ENCODE results near the gene CCDC169.

Gene CCDC169

GRCh38 chr13:36242761-36243160 lies 54.9 kb downstream of the CCDC169 start:
- DNase-seq = no peak

GRCh38 chr13:36231236-36231635 lies 66.4 kb downstream of the CCDC169 start:
- DNase-seq = no peak

DNA sequence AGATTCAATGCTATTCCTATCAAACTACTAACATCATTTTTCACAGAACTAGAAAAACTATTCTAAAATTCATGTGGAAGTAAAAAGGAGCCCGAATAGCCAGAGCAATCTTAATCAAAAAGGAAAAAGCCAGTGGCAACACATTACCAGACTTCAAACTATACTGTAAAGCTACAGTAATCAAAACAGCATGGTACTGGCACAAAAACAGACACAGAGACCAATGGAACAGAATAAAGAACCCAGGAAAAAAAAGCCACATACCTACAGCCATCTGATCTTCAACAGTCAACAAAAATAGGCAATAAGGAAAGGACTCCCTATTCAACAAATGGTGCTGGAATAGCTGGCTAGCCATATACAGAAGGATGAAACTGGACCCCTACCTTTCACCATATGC lies 72.9 kb downstream of the CCDC169 start:
- no peak for DNase-seq

- no peak for DNase-seq
These were observed 77.7 kb downstream of the CCDC169 start for GRCh38 chr13:36219883-36220282.

- DNase-seq = no peak
These were observed 80.2 kb downstream of the CCDC169 start for GRCh38 chr13:36217456-36217855.

DNA sequence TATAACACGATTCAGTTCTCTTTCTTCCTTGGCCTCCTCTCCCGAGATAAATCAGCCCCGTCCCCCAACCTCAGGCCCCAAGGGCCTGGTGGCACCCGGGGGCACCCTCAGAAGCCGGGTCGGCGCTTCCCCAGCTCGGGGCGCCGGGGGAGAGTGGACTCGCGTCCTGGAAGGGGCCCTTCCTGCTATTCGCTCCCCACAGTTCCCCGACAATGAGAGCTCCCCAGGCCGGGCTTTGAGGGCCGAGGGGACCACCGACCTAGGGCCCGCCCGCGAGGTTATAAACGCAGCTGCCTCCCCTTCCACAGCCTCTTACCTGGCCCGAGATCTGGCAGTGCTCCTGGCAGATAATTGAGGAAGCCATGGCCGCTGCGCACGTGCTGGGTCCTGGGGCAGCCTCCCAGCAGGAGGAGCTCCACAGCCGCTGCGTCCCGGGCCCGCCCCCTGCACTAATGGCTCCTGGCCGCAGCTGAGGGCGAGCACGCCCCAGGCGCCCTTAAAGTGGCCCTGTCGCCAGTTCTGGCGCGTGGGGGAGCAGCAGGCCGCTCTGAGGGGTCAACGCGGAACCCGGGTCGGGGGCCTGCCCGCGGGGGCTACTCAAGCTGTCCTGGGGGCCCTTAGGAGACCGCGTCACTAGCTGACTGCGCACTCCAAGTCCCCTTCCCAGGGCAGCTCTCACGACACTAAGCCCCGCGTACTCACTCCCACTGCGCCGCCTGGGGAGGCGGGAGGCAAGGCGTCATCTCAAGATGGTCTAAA lies 83.3 kb downstream of the CCDC169 start, which contains the start of gene SOHLH2:
Gene SOHLH2 (minus strand): TSS at position 394 of the 759 bp plus-strand sequence. CDS start 30 bp downstream, at position 364.
- DNase-seq = no peak

DNA sequence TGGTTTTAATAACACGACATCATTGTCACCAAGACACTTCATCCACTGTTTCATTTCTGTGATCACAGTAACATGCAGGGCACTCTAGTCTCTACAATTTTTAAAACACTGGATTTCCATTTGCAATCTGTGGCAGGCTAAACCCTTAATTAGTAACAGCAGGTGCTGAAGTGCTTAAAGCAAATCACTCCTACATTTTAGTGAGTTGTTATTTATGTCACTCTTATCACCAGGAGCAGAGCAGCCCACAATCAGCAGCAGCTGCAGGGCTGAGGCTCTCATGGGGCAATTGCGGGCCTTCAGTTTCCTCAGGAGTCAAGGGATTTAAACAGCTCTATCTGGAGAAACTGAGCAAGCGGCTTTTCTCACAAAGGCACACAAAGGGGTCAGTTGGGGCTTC lies 84.8 kb downstream of the CCDC169 start:
- no peak for DNase-seq

DNA sequence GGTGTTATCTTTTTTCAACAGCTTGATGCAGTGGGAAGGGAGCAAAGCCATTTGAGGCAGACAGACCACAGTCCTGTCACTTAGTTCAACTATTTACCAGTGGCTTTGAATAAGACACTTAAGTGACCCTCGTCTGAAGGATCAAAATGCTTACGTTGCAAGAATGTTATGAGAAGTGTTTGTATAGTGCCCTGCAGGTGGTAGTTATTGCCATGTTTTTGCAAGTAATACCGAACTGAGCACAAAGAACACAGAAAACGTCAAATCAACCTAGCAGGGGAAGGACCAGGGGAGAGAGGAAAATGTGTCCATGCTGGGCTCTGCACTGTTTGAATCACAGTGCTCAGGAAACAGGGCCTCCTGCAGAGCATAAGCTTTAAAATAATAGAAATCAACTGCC lies 86.0 kb downstream of the CCDC169 start:
- DNase-seq = no peak

DNA sequence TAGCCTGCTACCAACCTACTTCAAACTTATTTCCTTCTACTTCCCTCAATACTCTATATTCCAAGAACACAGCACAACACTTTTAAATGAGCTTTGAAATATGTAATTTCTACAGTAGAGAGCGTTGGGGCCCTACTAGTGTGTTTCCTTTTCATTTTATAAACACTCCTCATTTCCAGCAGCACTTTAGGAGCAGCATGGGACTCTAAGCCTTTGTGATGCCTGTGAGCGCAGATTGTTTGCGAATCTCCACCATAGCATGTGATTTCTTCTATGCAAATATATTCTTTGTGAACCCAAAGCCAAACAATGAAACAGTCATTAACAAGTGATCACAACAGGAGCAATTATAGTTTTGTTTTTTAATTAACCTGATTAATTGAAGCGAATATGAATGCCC lies 86.9 kb downstream of the CCDC169 start:
- no peak for DNase-seq

- DNase-seq = no peak
These were observed 89.9 kb downstream of the CCDC169 start for GRCh38 chr13:36207672-36208071.

DNA sequence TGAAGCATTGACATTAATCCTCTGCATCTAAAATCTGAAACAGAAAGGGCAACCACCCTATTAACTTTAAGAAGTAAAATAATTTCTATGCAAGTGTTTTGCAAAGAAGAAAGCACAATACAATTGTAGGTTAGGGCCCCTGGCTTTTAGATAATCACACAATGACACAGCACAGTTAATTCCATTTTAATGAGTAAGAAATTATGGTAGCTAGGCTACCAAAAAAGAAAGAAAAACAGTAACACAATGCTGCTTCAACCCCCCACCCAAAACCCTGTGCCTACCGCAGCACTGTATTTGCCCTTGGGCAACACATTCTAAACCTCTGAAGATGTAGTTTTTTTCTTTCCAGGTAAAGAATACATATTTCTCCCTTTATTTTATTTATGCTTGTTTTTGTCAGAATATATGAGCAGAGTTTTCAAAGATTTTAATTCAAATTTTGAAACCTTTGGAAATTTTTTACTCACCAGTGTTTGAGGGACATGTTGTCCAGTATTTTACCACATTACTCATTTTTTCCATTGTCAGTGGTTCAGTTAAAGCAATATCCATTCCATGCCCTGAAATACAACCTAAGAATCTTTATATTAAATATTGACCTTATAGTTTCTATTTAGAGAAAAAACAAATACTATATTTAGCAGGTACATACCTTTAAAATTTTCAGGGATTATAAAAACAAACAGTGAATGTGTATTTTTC lies 104.3 kb downstream of the CCDC169 start:
- no peak for DNase-seq

DNA sequence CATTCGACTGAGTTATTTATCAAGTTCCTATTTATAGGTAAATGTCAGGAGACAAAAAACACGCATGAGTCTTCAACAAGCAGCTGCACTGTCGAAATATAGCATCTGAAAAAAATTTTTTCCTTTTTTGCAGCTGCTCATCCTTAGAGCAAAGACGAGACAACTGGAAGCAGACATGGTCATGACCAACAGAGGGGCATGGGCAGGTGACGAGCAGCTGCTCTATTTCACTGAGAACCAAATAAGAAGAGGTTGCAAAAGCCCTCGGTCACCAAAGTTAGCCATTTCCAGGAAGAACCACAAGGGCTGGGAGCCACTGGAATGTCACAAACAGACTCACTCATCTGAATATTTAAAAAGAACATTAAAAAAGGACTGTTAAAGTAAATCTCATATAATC lies 105.4 kb downstream of the CCDC169 start:
- DNase-seq = no peak

- no peak for DNase-seq
These were observed 106.8 kb downstream of the CCDC169 start for GRCh38 chr13:36190771-36191170.

- no peak for DNase-seq
These were observed 109.2 kb downstream of the CCDC169 start for GRCh38 chr13:36188441-36188840.

DNA sequence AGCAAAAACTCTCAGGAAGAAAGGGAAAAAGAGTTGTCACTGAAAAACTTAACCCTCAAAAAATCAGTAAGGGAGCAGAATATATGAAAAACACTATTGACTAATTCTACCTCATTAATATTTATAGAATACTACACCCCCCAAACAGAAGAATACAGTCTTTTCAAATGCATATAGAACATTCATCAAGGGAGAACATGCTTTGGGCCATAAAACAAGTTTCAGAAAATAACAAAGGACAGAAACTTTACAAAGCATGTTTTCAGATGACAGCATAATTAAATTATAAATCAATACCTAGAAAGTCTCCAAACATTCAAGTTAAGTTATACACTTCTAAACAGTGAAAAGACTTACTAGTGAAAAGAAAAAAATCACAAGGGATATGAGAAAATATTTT lies 113.7 kb downstream of the CCDC169 start:
- DNase-seq = no peak
